A673 (cell line): ENCODE data around the gene TMEM266. TPM values are rescaled to one million over a fixed set of nuclear protein-coding genes. Genes with fewer than 3 reads are reported as not detected.

Experiments
- BruUV-seq: library from RNA; stranded (reverse); fragments of 400-500 nt; replicated peaks from 2 replicates; lab custom pipeline; 2021; lab: Mats Ljungman, UMichigan
- CTCF ChIA-PET: fragments of 300-600 bp; sonication (Branson Sonifier 250); formaldehyde crosslinking; loops from one replicate; lab custom pipeline; 2022; ENCODE audit warnings: antibody characterized with exemption; lab: Charles Lee
- POLR2A ChIA-PET: fragments of 300-600 bp; sonication (Branson Sonifier 250); formaldehyde crosslinking; loops from one replicate; lab custom pipeline; 2022; ENCODE audit warnings: antibody characterized with exemption; ENCODE audit not compliant: low non-redundant PET; lab: Charles Lee
- DNase-seq: peaks from one replicate; pipeline ENCODE4 v3.0.0-alpha.2; 2015; ENCODE audit warnings: low spot score
- H3K27ac ChIP-seq: fragments of 200-600 bp; sonication (generic); 2 replicates; pipeline ENCODE4 v1.5.1; 2016; ENCODE audit warnings: mixed run types, low read depth, mild to moderate bottlenecking, mixed read lengths, antibody characterized with exemption, low read length; ENCODE audit not compliant: poor library complexity, severe bottlenecking
- H3K27me3 ChIP-seq: fragments of 200-600 bp; sonication (generic); replicated peaks from 2 replicates; pipeline ENCODE4 v1.6.1; 2017; ENCODE audit warnings: mixed run types, low read depth, mild to moderate bottlenecking, mixed read lengths, antibody characterized with exemption, low read length; ENCODE audit not compliant: insufficient read depth, poor library complexity
- H3K36me3 ChIP-seq: fragments of 200-600 bp; sonication (generic); 2 replicates; pipeline ENCODE4 v1.6.1; 2016; ENCODE audit warnings: mixed run types, mild to moderate bottlenecking, mixed read lengths, antibody characterized with exemption, low read length; ENCODE audit not compliant: insufficient read depth, poor library complexity, severe bottlenecking
- H3K4me1 ChIP-seq: fragments of 200-600 bp; sonication (generic); 2 replicates; pipeline ENCODE4 v1.6.1; 2017; ENCODE audit warnings: mixed run types, mild to moderate bottlenecking, mixed read lengths, antibody characterized with exemption, low read length; ENCODE audit not compliant: insufficient read depth, poor library complexity, severe bottlenecking
- H3K4me3 ChIP-seq: fragments of 200-600 bp; sonication (generic); 2 replicates; pipeline ENCODE4 v1.5.1; 2016; ENCODE audit warnings: low read depth, mixed run types, mild to moderate bottlenecking, mixed read lengths, low read length; ENCODE audit not compliant: poor library complexity, severe bottlenecking
- H3K9me3 ChIP-seq: fragments of 200-600 bp; sonication (generic); 2 replicates; pipeline ENCODE4 v1.6.1; 2016; ENCODE audit warnings: mixed run types, low read depth, mild to moderate bottlenecking, mixed read lengths, antibody characterized with exemption, low read length; ENCODE audit not compliant: poor library complexity, severe bottlenecking
- EZH2 ChIP-seq: fragments of 200-600 bp; sonication (generic); IDR thresholded peaks from 2 replicates; pipeline ENCODE4 v1.6.1; 2017; ENCODE audit warnings: borderline replicate concordance, low read depth, mild to moderate bottlenecking, mixed read lengths, antibody characterized with exemption, low read length; ENCODE audit not compliant: poor library complexity, severe bottlenecking
- intact Hi-C: fragments of 100-400 bp; cut with micrococcal nuclease; formaldehyde crosslinking; loops from one replicate; pipeline ENCODE4 v1.10.0; 2022; ENCODE audit not compliant: unreplicated experiment
- total RNA-seq: library from RNA; stranded (reverse); gene quantifications from 2 replicates; pipeline ENCODE4 v1.2.3, GENCODE V29; 2021
- TF ChIP-seq, protein P1 (sequence below): fragments of 300-800, 200-600 bp; sonication (generic); conservative IDR thresholded peaks from 2 replicates; pipeline ENCODE4 v1.5.1; 2017; ENCODE audit warnings: low read depth, mild to moderate bottlenecking, antibody characterized with exemption, low read length, moderate library complexity, mixed read lengths

Gene TMEM266
- total RNA-seq, 1 experiment from 2014 or later: not detected

DNA sequence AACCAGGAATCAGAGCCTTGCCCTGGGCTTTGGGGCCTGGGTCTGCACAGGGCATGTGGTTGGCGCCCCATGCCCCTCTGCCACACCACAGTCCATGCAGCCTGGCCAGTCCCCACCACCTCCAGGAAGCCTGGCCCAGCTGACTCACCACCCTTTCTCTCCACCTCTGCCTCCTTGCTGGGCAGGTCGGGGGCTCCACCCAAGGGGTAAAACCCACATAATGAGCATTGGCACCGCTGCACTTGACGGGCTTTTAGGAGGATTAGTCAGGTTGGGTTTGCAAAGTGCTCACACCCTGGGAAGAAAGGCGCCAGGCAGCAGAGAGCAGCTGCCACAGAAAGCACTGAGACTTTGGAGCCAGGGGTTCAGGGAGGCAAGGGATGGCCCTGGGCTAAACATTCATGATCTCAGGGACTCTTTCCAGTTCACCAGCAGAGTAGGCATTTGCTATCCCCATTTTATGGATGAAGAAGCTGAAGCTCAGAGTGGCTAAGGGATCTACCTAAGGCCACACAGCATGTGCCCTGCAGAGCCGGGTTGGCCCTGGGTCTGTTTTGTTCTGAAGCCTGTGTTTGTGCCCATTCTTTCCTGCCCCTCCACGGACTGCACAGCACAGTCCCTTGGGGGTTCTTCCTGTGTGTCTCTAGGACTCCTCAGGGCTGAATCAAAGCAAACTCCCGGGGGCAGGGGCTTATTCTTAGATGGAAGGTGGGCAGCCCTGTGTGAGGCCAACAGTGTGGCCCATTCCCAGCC, 138.1 kb downstream of the TMEM266 start:
- no peak for DNase-seq
- ChIA-PET POLR2A (no interaction called here), CTCF (interaction anchor here (1.5 kb wide), 1 partner anchor 12 kb away, joined by 4 read pairs; no protein-coding TSS in a partner anchor)
- Histone ChIP-seq H3K27ac (no peak overlapping the region), H3K36me3 (no peaks in the 10 kb centered on the region), H3K4me1 (peaks cover 8% of the 10 kb centered on the region), H3K4me3 (no peak overlapping the region), H3K27me3 (no peaks in the 10 kb centered on the region), H3K9me3 (no peaks in the 10 kb centered on the region)
- no peak for TF ChIP-seq EZH2
- TF ChIP-seq, protein P1, sequence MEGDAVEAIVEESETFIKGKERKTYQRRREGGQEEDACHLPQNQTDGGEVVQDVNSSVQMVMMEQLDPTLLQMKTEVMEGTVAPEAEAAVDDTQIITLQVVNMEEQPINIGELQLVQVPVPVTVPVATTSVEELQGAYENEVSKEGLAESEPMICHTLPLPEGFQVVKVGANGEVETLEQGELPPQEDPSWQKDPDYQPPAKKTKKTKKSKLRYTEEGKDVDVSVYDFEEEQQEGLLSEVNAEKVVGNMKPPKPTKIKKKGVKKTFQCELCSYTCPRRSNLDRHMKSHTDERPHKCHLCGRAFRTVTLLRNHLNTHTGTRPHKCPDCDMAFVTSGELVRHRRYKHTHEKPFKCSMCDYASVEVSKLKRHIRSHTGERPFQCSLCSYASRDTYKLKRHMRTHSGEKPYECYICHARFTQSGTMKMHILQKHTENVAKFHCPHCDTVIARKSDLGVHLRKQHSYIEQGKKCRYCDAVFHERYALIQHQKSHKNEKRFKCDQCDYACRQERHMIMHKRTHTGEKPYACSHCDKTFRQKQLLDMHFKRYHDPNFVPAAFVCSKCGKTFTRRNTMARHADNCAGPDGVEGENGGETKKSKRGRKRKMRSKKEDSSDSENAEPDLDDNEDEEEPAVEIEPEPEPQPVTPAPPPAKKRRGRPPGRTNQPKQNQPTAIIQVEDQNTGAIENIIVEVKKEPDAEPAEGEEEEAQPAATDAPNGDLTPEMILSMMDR: no peak
- intact Hi-C loops: no loop called here
- no TSS peak for BruUV-seq

- H3K9me3 ChIP-seq: no peaks in the 10 kb centered on the region
- TF ChIP-seq, protein P1: no peak
- TF ChIP-seq EZH2: no peak
- BruUV-seq: no TSS peak
- H3K4me1 ChIP-seq: peaks cover 8% of the 10 kb centered on the region
- intact Hi-C loops: no loop called here
- H3K36me3 ChIP-seq: no peaks in the 10 kb centered on the region
- ChIA-PET CTCF (no interaction called here), POLR2A (no interaction called here)
- no peaks in the 10 kb centered on the region for H3K27me3 ChIP-seq
- H3K27ac ChIP-seq: no peak overlapping the region
- H3K4me3 ChIP-seq: no peak overlapping the region
- no peak for DNase-seq
Measured at GRCh38 chr15:76198456-76199105, 138.8 kb downstream of the TMEM266 start.

DNA sequence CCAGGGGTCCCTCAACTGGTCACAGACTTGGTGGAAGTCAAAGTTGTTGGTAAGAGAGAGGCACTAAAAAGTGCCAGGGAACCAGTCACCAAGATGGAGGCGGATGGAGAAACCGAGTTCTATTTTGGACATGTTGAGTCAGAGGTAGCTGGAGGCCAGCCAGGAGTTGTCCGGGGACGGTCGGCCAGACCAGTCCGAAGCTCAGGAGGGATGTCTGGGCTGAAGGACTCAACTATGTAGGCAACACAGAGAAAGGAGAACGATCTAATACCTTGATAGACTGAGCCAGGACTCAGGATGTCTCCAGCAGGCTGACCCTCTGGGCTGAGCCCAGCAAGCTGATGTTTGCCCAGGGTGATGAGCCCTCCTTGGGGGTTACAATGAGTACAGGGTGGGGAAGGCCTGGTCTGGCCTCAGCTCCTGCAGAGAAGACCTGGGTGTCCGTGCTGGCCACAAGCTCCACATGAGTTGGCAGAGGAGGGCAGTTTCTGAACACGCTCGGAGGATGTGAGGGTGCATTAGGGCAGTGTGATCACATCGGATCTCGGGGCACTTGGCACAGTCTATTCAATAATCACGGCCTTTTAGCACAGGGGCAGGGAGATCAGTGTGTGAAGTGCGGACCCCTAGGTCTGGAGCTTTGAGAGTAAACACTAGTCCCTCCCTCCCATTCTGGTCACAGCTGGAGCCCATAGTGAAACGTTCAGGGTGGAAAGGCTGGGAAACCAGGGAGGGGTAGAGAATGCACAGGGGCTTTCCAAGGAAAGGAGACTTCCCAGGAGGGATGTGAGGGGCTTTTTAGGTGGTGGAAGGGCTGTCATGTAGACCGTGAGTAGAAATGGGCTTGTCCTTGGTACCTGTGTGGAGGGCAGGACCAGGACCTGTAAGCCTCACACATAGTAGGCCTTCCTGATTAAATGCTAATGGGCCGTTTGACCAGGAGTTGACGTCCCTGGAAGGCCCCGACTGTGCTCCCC, 139.6 kb downstream of the TMEM266 start:
- Histone ChIP-seq H3K27ac (no peak overlapping the region), H3K36me3 (no peaks in the 10 kb centered on the region), H3K9me3 (no peaks in the 10 kb centered on the region), H3K27me3 (no peaks in the 10 kb centered on the region), H3K4me1 (peaks cover 8% of the 10 kb centered on the region), H3K4me3 (no peak overlapping the region)
- intact Hi-C loops: no loop called here
- ChIA-PET CTCF (no interaction called here), POLR2A (interaction anchor here (0.5 kb wide), 1 partner anchor 137 kb away, joined by 8 read pairs; the partner anchor contains the start of gene ISL2)
- BruUV-seq: no TSS peak
- DNase-seq: no peak
- no peak for TF ChIP-seq EZH2
- TF ChIP-seq, protein P1: no peak
